Transverse colon (tissue), 3 donors: ENCODE results near the gene ZNF75A.

Source experiments
- EP300 ChIP-seq: sonication (generic); formaldehyde crosslinking; IDR thresholded peaks from one replicate; pipeline ENCODE4 v1.6.1; 2017; ENCODE audit warnings: antibody characterized with exemption, low read depth
- TF ChIP-seq, protein P1 (sequence below), 5 experiments: fragments of 200-600 bp in 3 of 5; fragments of 450-650 bp in 2 of 5; sonication (generic) in 3 of 5; IDR thresholded peaks; 1 replicate in 2 of 5; 2 replicates in 3 of 5; pipeline ENCODE4 v1.5.1; 2016 to 2017; ENCODE audit warnings: antibody characterized with exemption in 5 of 5, inconsistent platforms in 3 of 5, mild to moderate bottlenecking in 2 of 5, moderate library complexity in 1 of 5

- TF ChIP-seq, protein P1, sequence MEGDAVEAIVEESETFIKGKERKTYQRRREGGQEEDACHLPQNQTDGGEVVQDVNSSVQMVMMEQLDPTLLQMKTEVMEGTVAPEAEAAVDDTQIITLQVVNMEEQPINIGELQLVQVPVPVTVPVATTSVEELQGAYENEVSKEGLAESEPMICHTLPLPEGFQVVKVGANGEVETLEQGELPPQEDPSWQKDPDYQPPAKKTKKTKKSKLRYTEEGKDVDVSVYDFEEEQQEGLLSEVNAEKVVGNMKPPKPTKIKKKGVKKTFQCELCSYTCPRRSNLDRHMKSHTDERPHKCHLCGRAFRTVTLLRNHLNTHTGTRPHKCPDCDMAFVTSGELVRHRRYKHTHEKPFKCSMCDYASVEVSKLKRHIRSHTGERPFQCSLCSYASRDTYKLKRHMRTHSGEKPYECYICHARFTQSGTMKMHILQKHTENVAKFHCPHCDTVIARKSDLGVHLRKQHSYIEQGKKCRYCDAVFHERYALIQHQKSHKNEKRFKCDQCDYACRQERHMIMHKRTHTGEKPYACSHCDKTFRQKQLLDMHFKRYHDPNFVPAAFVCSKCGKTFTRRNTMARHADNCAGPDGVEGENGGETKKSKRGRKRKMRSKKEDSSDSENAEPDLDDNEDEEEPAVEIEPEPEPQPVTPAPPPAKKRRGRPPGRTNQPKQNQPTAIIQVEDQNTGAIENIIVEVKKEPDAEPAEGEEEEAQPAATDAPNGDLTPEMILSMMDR (IDR thresholded peaks at IDR 0.05) = no peak
- TF ChIP-seq EP300 = no peak
Measured at GRCh38 chr16:3281222-3281820, 24.0 kb upstream of the ZNF75A start.
